Caco-2 (cell line): Measurements from ENCODE around the gene INPP4B. TPM values are rescaled to one million over a fixed set of nuclear protein-coding genes. Genes with fewer than 3 reads are reported as not detected.

Experiments used
- BruUV-seq: library from RNA; stranded (reverse); fragments of 400-500 nt; replicated peaks from 2 replicates; lab custom pipeline; 2021; lab: Mats Ljungman, UMichigan
- CTCF ChIA-PET: fragments of 300-600 bp; sonication (Branson Sonifier 250); formaldehyde crosslinking; loops from one replicate; lab custom pipeline; 2022; ENCODE audit warnings: antibody characterized with exemption; lab: Charles Lee
- POLR2A ChIA-PET: fragments of 300-600 bp; sonication (Branson Sonifier 250); formaldehyde crosslinking; loops from one replicate; lab custom pipeline; 2022; ENCODE audit warnings: antibody characterized with exemption; lab: Charles Lee
- DNase-seq, 2 experiments: peaks; one replicate each; pipeline versions ENCODE4 v3.0.0 to v3.0.0-alpha.2; 2020 to 2022
- H3K27me3 ChIP-seq: replicated peaks from 2 replicates; pipeline ENCODE4 v1.6.0; 2011; ENCODE audit warnings: low read length; ENCODE audit not compliant: control insufficient read depth, insufficient read depth
- H3K36me3 ChIP-seq: 2 replicates; pipeline ENCODE4 v1.5.1; 2011; ENCODE audit warnings: low read length; ENCODE audit not compliant: control insufficient read depth, insufficient read depth
- H3K4me1 ChIP-seq: fragments of 250-450 bp; sonication (Bioruptor Pico); 2 replicates; pipeline ENCODE4 v1.5.1; 2020; ENCODE audit warnings: mild to moderate bottlenecking
- H3K4me3 ChIP-seq: 2 replicates; pipeline ENCODE4 v1.5.1; 2011; ENCODE audit warnings: low read depth, mild to moderate bottlenecking, control low read depth, low read length
- H3K9me3 ChIP-seq: fragments of 250-450 bp; sonication (Bioruptor Pico); 2 replicates; pipeline ENCODE4 v1.5.1; 2020; ENCODE audit warnings: mild to moderate bottlenecking, moderate library complexity
- H3K27ac Mint-ChIP-seq: one replicate; pipeline ENCODE4 v1.8.0; 2022; ENCODE audit warnings: mixed read lengths; ENCODE audit not compliant: unreplicated experiment
- H3K27me3 Mint-ChIP-seq: one replicate; pipeline ENCODE4 v1.8.0; 2022; ENCODE audit warnings: mixed read lengths; ENCODE audit not compliant: insufficient read depth, unreplicated experiment
- H3K36me3 Mint-ChIP-seq: one replicate; pipeline ENCODE4 v1.8.0; 2022; ENCODE audit warnings: mild to moderate bottlenecking, mixed read lengths; ENCODE audit not compliant: insufficient read depth, unreplicated experiment
- H3K4me1 Mint-ChIP-seq: one replicate; pipeline ENCODE4 v1.8.0; 2022; ENCODE audit warnings: low read depth, mixed read lengths; ENCODE audit not compliant: unreplicated experiment
- H3K4me3 Mint-ChIP-seq: one replicate; pipeline ENCODE4 v1.8.0; 2022; ENCODE audit warnings: mild to moderate bottlenecking, moderate library complexity, mixed read lengths; ENCODE audit not compliant: unreplicated experiment
- H3K9me3 Mint-ChIP-seq: one replicate; pipeline ENCODE4 v1.8.0; 2022; ENCODE audit warnings: mixed read lengths; ENCODE audit not compliant: unreplicated experiment
- intact Hi-C: fragments of 100-400 bp; cut with micrococcal nuclease; formaldehyde crosslinking; loops from one replicate; pipeline ENCODE4 v1.10.0; 2022; ENCODE audit not compliant: unreplicated experiment
- total RNA-seq: library from RNA; stranded (reverse); gene quantifications from 2 replicates; pipeline ENCODE4 v1.2.3, GENCODE V29; 2022
- TF ChIP-seq, protein P1 (sequence below), 2 experiments: fragments of 200-600 bp in 1 of 2; IDR thresholded peaks; 1 replicate in 1 of 2; 2 replicates in 1 of 2; pipeline versions ENCODE4 v1.5.1 to v1.8.0; 2011 to 2022; ENCODE audit warnings: antibody characterized with exemption in 1 of 2, control low read depth in 1 of 2, inconsistent platforms in 1 of 2, low read depth in 1 of 2, low read length in 1 of 2, mild to moderate bottlenecking in 1 of 2, moderate library complexity in 1 of 2; ENCODE audit not compliant: insufficient read depth in 1 of 2, severe bottlenecking in 1 of 2, unreplicated experiment in 1 of 2

The INPP4B gene
- total RNA-seq, 1 experiment from 2014 or later, result 10.3 TPM

GRCh38 chr4:141999446-142000143 lies 846.5 kb downstream of the INPP4B start:
- no peaks in the 10 kb centered on the region for H3K4me1 Mint-ChIP-seq
- no peak overlapping the region for H3K4me3 ChIP-seq
- no peaks in the 10 kb centered on the region for H3K36me3 Mint-ChIP-seq
- H3K36me3 ChIP-seq, result no peaks in the 10 kb centered on the region
- DNase-seq, result no peak
- ChIA-PET POLR2A (no interaction called here), CTCF (no interaction called here)
- no peak overlapping the region for H3K27ac Mint-ChIP-seq
- 0 out of 2 replicates have a peak, but pooled peaks cover 3% of the 10 kb centered on the region for H3K9me3 ChIP-seq
- no peaks in the 10 kb centered on the region for H3K4me1 ChIP-seq
- no peaks in the 10 kb centered on the region for H3K27me3 Mint-ChIP-seq
- intact Hi-C loops, result no loop called here
- no peaks in the 10 kb centered on the region for H3K27me3 ChIP-seq
- no peak overlapping the region for H3K4me3 Mint-ChIP-seq
- TF ChIP-seq, protein P1, sequence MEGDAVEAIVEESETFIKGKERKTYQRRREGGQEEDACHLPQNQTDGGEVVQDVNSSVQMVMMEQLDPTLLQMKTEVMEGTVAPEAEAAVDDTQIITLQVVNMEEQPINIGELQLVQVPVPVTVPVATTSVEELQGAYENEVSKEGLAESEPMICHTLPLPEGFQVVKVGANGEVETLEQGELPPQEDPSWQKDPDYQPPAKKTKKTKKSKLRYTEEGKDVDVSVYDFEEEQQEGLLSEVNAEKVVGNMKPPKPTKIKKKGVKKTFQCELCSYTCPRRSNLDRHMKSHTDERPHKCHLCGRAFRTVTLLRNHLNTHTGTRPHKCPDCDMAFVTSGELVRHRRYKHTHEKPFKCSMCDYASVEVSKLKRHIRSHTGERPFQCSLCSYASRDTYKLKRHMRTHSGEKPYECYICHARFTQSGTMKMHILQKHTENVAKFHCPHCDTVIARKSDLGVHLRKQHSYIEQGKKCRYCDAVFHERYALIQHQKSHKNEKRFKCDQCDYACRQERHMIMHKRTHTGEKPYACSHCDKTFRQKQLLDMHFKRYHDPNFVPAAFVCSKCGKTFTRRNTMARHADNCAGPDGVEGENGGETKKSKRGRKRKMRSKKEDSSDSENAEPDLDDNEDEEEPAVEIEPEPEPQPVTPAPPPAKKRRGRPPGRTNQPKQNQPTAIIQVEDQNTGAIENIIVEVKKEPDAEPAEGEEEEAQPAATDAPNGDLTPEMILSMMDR (IDR thresholded peaks at IDR 0.05; ENCODE audit: insufficient read depth in 1 of 2, low read depth in 1 of 2, low read length in 1 of 2, severe bottlenecking in 1 of 2, unreplicated experiment in 1 of 2), result no peak
- no peaks in the 10 kb centered on the region for H3K9me3 Mint-ChIP-seq
- BruUV-seq, result no TSS peak

DNA sequence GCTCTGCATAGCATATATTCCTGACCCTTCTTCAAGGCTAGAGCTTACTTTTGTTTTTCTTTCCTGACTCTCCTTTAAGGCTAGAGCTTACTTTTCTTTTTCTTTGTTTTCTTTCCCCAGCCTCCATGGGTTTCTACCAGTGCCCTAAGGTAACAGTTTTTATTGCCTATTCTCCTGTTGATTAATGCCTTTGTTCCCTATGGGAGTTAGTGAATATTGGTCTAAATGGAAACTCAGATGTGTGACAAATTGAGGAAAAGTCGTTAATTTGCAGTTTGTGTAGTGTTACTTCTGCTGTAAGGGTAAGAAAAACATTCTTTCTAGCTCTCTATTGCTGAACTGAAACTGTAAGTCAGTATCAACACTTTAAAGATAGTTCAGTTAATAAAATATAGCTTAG lies 851.0 kb downstream of the INPP4B start:
- no peak overlapping the region for H3K27ac Mint-ChIP-seq

GRCh38 chr4:141977433-141977832 lies 868.7 kb downstream of the INPP4B start:
- Mint-ChIP-seq H3K27ac (no peak overlapping the region), H3K4me1 (no peaks in the 10 kb centered on the region), H3K36me3 (no peaks in the 10 kb centered on the region), H3K4me3 (no peak overlapping the region), H3K9me3 (no peaks in the 10 kb centered on the region), H3K27me3 (peaks cover 5% of the 10 kb centered on the region)
- Histone ChIP-seq H3K9me3 (no peaks in the 10 kb centered on the region), H3K4me3 (no peak overlapping the region), H3K36me3 (no peaks in the 10 kb centered on the region), H3K4me1 (no peaks in the 10 kb centered on the region), H3K27me3 (no peaks in the 10 kb centered on the region)
- DNase-seq, result no peak
- CTCF ChIA-PET, result no interaction called here
- intact Hi-C loops, result no loop called here
- POLR2A ChIA-PET, result no interaction called here
- no TSS peak for BruUV-seq
- TF ChIP-seq, protein P1 (IDR thresholded peaks at IDR 0.05; ENCODE audit: insufficient read depth in 1 of 2, low read depth in 1 of 2, low read length in 1 of 2, severe bottlenecking in 1 of 2, unreplicated experiment in 1 of 2), result no peak

More for the DNA sequence above, 851.0 kb downstream of the INPP4B start:
- ChIA-PET POLR2A (no interaction called here), CTCF (no interaction called here)
- Histone ChIP-seq H3K4me1 (no peaks in the 10 kb centered on the region), H3K36me3 (no peaks in the 10 kb centered on the region), H3K4me3 (no peak overlapping the region), H3K9me3 (0 out of 2 replicates have a peak, but pooled peaks cover 3% of the 10 kb centered on the region), H3K27me3 (no peaks in the 10 kb centered on the region)
- TF ChIP-seq, protein P1 (IDR thresholded peaks at IDR 0.05; ENCODE audit: insufficient read depth in 1 of 2, low read depth in 1 of 2, low read length in 1 of 2, severe bottlenecking in 1 of 2, unreplicated experiment in 1 of 2), result no peak
- BruUV-seq, result no TSS peak
- Mint-ChIP-seq H3K4me1 (no peaks in the 10 kb centered on the region), H3K9me3 (no peaks in the 10 kb centered on the region), H3K27me3 (no peaks in the 10 kb centered on the region), H3K36me3 (no peaks in the 10 kb centered on the region), H3K4me3 (no peak overlapping the region)
- no peak for DNase-seq
- intact Hi-C loops, result no loop called here
